HEK293T (cell line): ENCODE data around the gene BRPF3.
A peak's percentile ranks its signal among the peaks of the same experiment; 100 is the strongest.

Source experiments
- CTCF ChIA-PET: fragments of 350-600 bp; formaldehyde crosslinking; extraction: SDS; loops from one replicate; lab custom pipeline; 2021; ENCODE audit warnings: antibody characterized with exemption, inconsistent platforms; lab: Yijun Ruan, JAX
- POLR2A ChIA-PET: fragments of 350-600 bp; formaldehyde crosslinking; extraction: SDS; loops from one replicate; lab custom pipeline; 2020; ENCODE audit warnings: antibody characterized with exemption, inconsistent platforms; lab: Yijun Ruan, JAX
- DNase-seq: peaks from one replicate; pipeline ENCODE4 v3.0.0; 2012; ENCODE audit warnings: mixed read lengths; ENCODE audit errors: extremely low spot score
- ARNT ChIP-seq: fragments of 450-650 bp; IDR thresholded peaks from 2 replicates; pipeline ENCODE4 v1.6.1; 2017; ENCODE audit warnings: mild to moderate bottlenecking
- BHLHE40 ChIP-seq: fragments of 450-650 bp; IDR thresholded peaks from 2 replicates; pipeline ENCODE4 v1.6.1; 2016; ENCODE audit warnings: mild to moderate bottlenecking, moderate library complexity, borderline replicate concordance
- CTBP1 ChIP-seq: fragments of 450-650 bp; IDR thresholded peaks from 2 replicates; pipeline ENCODE4 v1.6.1; 2016; ENCODE audit warnings: borderline replicate concordance
- ELF4 ChIP-seq: fragments of 450-650 bp; IDR thresholded peaks from 2 replicates; pipeline ENCODE4 v1.6.1; 2017; ENCODE audit warnings: antibody characterized with exemption
- FOXA1 ChIP-seq: fragments of 450-650 bp; IDR thresholded peaks from 2 replicates; pipeline ENCODE4 v1.6.1; 2016; ENCODE audit warnings: mild to moderate bottlenecking
- FOXK2 ChIP-seq: fragments of 450-650 bp; IDR thresholded peaks from 2 replicates; pipeline ENCODE4 v1.6.1; 2016; ENCODE audit warnings: mild to moderate bottlenecking
- FOXM1 ChIP-seq: fragments of 450-650 bp; IDR thresholded peaks from 2 replicates; pipeline ENCODE4 v1.6.1; 2017; ENCODE audit warnings: mild to moderate bottlenecking, borderline replicate concordance
- HDGF ChIP-seq: fragments of 450-650 bp; IDR thresholded peaks from 2 replicates; pipeline ENCODE4 v1.6.1; 2017; ENCODE audit warnings: antibody characterized with exemption, borderline replicate concordance
- L3MBTL2 ChIP-seq: fragments of 450-650 bp; conservative IDR thresholded peaks from 2 replicates; pipeline ENCODE4 v1.6.1; 2016; ENCODE audit warnings: mild to moderate bottlenecking
- LEF1 ChIP-seq: fragments of 450-650 bp; IDR thresholded peaks from 2 replicates; pipeline ENCODE4 v1.6.1; 2017; ENCODE audit warnings: mild to moderate bottlenecking, borderline replicate concordance
- NFRKB ChIP-seq: fragments of 450-650 bp; IDR thresholded peaks from 2 replicates; pipeline ENCODE4 v1.6.1; 2016; ENCODE audit warnings: mild to moderate bottlenecking, moderate library complexity
- PKNOX1 ChIP-seq: fragments of 450-650 bp; IDR thresholded peaks from 2 replicates; pipeline ENCODE4 v1.6.1; 2016
- SP1 ChIP-seq: fragments of 450-650 bp; IDR thresholded peaks from 2 replicates; pipeline ENCODE4 v1.6.1; 2017
- SUZ12 ChIP-seq: fragments of 450-650 bp; IDR thresholded peaks from 2 replicates; pipeline ENCODE4 v1.6.1; 2016; ENCODE audit warnings: mild to moderate bottlenecking
- TARDBP ChIP-seq: fragments of 450-650 bp; IDR thresholded peaks from 2 replicates; pipeline ENCODE4 v1.6.1; 2016
- ZNF384 ChIP-seq: fragments of 450-650 bp; IDR thresholded peaks from 2 replicates; pipeline ENCODE4 v1.6.1; 2016

The BRPF3 gene

GRCh38 chr6:36196113-36196879 lies at the start of gene BRPF3:
Gene BRPF3, plus strand, starts transcription at chr6:36196744. Its CDS starts 3,579 bp downstream, at chr6:36200323.
- ChIA-PET CTCF (no interaction called here), POLR2A (interaction anchor here (1.4 kb wide), 1 partner anchor 13 kb away, joined by 6 read pairs; no protein-coding TSS in a partner anchor)
- DNase-seq, result peak; percentile 77
- no peak for TF ChIP-seq SUZ12
- no peak for TF ChIP-seq BHLHE40
- TF ChIP-seq SP1, result no peak
- no peak for TF ChIP-seq CTBP1
- TF ChIP-seq ELF4, result no peak
- TF ChIP-seq FOXM1, result 0 out of 2 replicates have a peak, but pooled peaks have one; percentile 23
- no peak for TF ChIP-seq L3MBTL2

- no peak for TF ChIP-seq ZNF384
- no peak for TF ChIP-seq SUZ12
- TF ChIP-seq ELF4, result no peak
- no peak for TF ChIP-seq SP1
- no peak for TF ChIP-seq NFRKB
- TF ChIP-seq TARDBP, result no peak
- TF ChIP-seq CTBP1, result no peak
- TF ChIP-seq ARNT, result no peak
- no peak for TF ChIP-seq FOXM1
- TF ChIP-seq LEF1, result no peak
- TF ChIP-seq FOXK2, result no peak
- TF ChIP-seq L3MBTL2, result no peak
- TF ChIP-seq HDGF, result no peak
- TF ChIP-seq PKNOX1, result no peak
- no peak for TF ChIP-seq FOXA1
- no peak for TF ChIP-seq BHLHE40
- CTCF ChIA-PET, result no interaction called here
- POLR2A ChIA-PET, result no interaction called here
- DNase-seq, result no peak
These were observed 49.2 kb upstream of the BRPF3 start for GRCh38 chr6:36147294-36147693.

GRCh38 chr6:36149476-36149875 lies 47.1 kb upstream of the BRPF3 start:
- DNase-seq, result no peak
- CTCF ChIA-PET, result no interaction called here
- POLR2A ChIA-PET, result no interaction called here
- TF ChIP-seq NFRKB (no peak), TARDBP (no peak), BHLHE40 (no peak), SUZ12 (no peak), FOXK2 (no peak), FOXM1 (no peak), FOXA1 (no peak), CTBP1 (no peak), LEF1 (no peak), ZNF384 (no peak), ARNT (no peak), HDGF (no peak), L3MBTL2 (no peak), PKNOX1 (no peak), SP1 (no peak), ELF4 (no peak)

GRCh38 chr6:36150283-36150682 lies 46.3 kb upstream of the BRPF3 start:
- DNase-seq, result no peak
- ChIA-PET POLR2A (no interaction called here), CTCF (no interaction called here)
- TF ChIP-seq BHLHE40, result no peak
- no peak for TF ChIP-seq ZNF384
- no peak for TF ChIP-seq PKNOX1
- no peak for TF ChIP-seq NFRKB
- no peak for TF ChIP-seq ARNT
- no peak for TF ChIP-seq FOXA1
- TF ChIP-seq L3MBTL2, result no peak
- TF ChIP-seq FOXK2, result no peak
- no peak for TF ChIP-seq SP1
- no peak for TF ChIP-seq ELF4
- no peak for TF ChIP-seq LEF1
- TF ChIP-seq TARDBP, result no peak
- no peak for TF ChIP-seq CTBP1
- TF ChIP-seq HDGF, result no peak
- TF ChIP-seq FOXM1, result no peak

- POLR2A ChIA-PET, result no interaction called here
These were observed 42.3 kb upstream of the BRPF3 start for GRCh38 chr6:36154286-36154685.

More at GRCh38 chr6:36154286-36154685, 42.3 kb upstream of the BRPF3 start:
- TF ChIP-seq HDGF, result no peak
- no peak for TF ChIP-seq SP1
- TF ChIP-seq ZNF384, result no peak
- no peak for TF ChIP-seq FOXK2
- no peak for TF ChIP-seq LEF1
- TF ChIP-seq ELF4, result no peak
- no peak for TF ChIP-seq BHLHE40
- TF ChIP-seq PKNOX1, result no peak
- TF ChIP-seq NFRKB, result no peak
- TF ChIP-seq ARNT, result no peak
- no peak for TF ChIP-seq L3MBTL2
- TF ChIP-seq CTBP1, result no peak
- TF ChIP-seq SUZ12, result no peak
- TF ChIP-seq TARDBP, result no peak
- TF ChIP-seq FOXM1, result no peak
- no peak for DNase-seq
- CTCF ChIA-PET, result no interaction called here
